ENCODE measurements around the gene USP5.
A peak's percentile ranks its signal among the peaks of the same experiment; 100 is the strongest.
"Not testable (repeated sequence)": the region's sequence is repeated elsewhere in the genome, so short reads cannot be mapped to it uniquely, and the experiment has no call there.

Gene USP5

DNA sequence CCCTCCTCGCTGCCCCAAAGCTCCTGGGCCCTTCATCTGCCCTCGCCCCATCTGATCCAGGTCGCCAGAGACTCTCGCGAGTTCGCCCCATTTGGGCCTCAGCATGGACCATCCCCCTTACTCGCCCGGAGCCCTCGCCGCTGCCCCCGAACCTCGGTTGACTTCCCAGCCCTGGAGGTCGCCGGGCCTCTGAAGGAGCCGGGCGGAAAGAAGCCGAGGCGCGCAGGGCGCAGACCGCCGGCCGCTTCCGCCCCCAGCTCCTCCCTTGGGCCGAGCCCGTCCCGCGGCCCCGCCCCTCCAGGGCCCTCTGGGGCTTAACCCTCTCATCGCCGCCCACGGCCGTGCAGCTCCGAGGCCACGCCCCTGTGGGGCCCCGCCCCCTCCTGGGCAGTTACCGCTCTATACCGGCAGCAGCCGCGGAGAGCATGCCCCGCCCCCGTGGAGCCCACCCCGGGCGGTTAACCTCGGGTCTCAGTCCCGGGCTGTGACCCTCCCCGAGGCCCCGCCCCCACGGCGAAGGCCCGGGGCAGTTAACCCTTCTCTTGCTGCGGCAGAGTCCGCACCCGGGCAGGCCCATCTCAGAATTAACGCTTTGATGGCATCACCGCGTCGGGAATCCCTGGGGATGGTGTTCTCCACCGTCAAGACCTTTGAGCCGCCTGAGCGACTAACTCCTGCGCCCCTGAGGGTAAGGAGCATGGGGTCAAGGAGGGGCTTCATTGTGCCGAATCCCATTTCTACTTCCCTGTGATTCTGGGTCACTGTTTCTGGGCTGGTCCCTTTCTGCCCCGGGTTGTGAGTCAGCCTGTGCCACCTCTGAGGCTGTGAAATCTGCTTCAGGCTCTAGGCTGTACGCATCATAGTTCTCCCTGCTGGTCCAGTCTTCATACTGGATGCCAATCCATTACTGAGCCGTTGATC is 21.4 kb downstream of the USP5 start, which contains the start of gene SPSB2:
TSS of gene SPSB2 (minus strand) at position 210 of the 921 bp plus-strand sequence. CDS start 402 bp downstream, outside the sequence.
- H3K4me3 ChIP-seq (ENCODE audit: low read depth, low read length), result peak within 1 kb of the TSS; percentile 84

DNA sequence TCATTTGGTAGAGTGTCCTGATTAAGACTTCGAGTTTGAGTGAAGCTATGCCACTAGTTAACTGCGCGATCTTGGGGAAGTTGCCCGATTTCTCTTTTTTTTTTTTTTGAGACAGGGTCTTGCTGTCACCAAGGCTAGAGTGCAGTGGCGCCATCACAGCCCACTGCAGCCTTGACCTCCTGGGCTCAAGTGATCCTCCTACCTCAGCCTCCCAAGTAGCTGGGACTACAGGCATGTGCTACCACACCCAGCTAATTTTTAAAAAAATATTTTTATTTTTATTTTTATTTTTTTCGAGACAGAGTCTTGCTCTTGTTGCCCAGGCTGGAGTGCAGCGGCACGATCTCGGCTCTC is 22.0 kb downstream of the USP5 start:
- not testable (repeated sequence) for H3K36me3 ChIP-seq (ENCODE audit: control insufficient read depth, insufficient read depth, low read length); H3K27me3 ChIP-seq (ENCODE audit: control insufficient read depth, insufficient read depth, low read length); H3K9me3 ChIP-seq (ENCODE audit: control insufficient read depth, low read length); H3K9ac ChIP-seq; H3K79me2 ChIP-seq
- peak overlapping the region; percentile 86 for H2AFZ ChIP-seq
- peaks cover 16% of the 10 kb centered on the region for H3K4me1 ChIP-seq
- H3K4me2 ChIP-seq (ENCODE audit: low read length), result peak overlapping the region; percentile 100
- H3K4me3 ChIP-seq (ENCODE audit: low read depth, low read length), result peak overlapping the region; percentile 84
- peak overlapping the region; percentile 79 for H3K27ac ChIP-seq

More for the DNA sequence above, 21.4 kb downstream of the USP5 start, which contains the start of gene SPSB2:
- Histone ChIP-seq H3K79me2 (no peaks in the 10 kb centered on the region), H3K4me1 (peaks cover 23% of the 10 kb centered on the region), H2AFZ (peak within 1 kb of the TSS; percentile 86), H3K9me3 (ENCODE audit: control insufficient read depth, low read length) (no peaks in the 10 kb centered on the region), H3K4me2 (ENCODE audit: low read length) (peak within 1 kb of the TSS; percentile 100), H3K27me3 (ENCODE audit: control insufficient read depth, insufficient read depth, low read length) (no peaks in the 10 kb centered on the region), H3K9ac (peak within 1 kb of the TSS; percentile 81), H3K36me3 (ENCODE audit: control insufficient read depth, insufficient read depth, low read length) (no peaks in the 10 kb centered on the region), H3K27ac (peak within 1 kb of the TSS; percentile 79)
- TF ChIP-seq, protein P1, sequence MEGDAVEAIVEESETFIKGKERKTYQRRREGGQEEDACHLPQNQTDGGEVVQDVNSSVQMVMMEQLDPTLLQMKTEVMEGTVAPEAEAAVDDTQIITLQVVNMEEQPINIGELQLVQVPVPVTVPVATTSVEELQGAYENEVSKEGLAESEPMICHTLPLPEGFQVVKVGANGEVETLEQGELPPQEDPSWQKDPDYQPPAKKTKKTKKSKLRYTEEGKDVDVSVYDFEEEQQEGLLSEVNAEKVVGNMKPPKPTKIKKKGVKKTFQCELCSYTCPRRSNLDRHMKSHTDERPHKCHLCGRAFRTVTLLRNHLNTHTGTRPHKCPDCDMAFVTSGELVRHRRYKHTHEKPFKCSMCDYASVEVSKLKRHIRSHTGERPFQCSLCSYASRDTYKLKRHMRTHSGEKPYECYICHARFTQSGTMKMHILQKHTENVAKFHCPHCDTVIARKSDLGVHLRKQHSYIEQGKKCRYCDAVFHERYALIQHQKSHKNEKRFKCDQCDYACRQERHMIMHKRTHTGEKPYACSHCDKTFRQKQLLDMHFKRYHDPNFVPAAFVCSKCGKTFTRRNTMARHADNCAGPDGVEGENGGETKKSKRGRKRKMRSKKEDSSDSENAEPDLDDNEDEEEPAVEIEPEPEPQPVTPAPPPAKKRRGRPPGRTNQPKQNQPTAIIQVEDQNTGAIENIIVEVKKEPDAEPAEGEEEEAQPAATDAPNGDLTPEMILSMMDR (IDR thresholded peaks at IDR 0.05), result no peak

DNA sequence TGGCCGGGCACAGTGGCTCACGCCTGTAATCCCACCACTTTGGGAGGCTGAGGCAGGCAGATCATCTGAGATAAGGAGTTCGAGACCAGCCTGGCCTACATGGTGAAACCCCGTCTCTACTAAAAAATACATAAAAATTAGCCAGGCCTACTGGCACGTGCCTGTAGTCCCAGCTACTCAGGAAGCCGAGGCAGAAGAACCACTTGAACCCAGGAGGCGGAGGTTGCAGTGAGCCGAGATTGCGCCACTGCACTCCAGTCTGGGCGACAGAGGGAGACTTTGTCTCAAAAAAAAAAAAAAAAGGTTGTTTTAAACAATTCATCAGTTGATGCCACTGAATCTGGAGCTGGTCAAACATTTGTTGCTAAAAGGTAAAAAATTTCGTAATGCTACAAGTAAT is 27.9 kb downstream of the USP5 start:
- H3K27ac ChIP-seq; H3K4me1 ChIP-seq; H3K4me3 ChIP-seq (ENCODE audit: low read depth, low read length); H3K27me3 ChIP-seq (ENCODE audit: control insufficient read depth, insufficient read depth, low read length); H3K79me2 ChIP-seq; H3K9ac ChIP-seq; H3K36me3 ChIP-seq (ENCODE audit: control insufficient read depth, insufficient read depth, low read length); H3K4me2 ChIP-seq (ENCODE audit: low read length); H2AFZ ChIP-seq; H3K9me3 ChIP-seq (ENCODE audit: control insufficient read depth, low read length): not testable (repeated sequence)

DNA sequence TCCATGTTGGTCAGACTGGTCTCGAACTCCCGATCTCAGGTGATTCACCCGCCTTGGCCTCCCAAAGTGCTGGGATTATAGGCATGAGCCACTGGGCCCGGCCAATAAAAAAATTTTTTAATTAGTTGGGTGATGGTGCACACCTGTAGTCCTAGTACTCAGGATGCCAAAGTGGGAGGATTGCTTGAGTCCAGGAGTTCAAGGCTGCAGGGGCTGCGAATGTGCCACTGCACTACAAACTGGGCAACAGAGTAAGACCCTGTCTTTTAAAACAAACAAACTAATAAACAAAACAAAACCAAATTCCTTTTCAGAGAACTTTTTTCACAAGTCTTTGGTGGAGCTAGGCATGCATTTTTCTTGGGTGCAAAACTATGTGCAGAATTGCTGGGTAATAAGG is 31.3 kb downstream of the USP5 start:
- no peaks in the 10 kb centered on the region for H3K4me1 ChIP-seq
- no peak overlapping the region for H3K27ac ChIP-seq

DNA sequence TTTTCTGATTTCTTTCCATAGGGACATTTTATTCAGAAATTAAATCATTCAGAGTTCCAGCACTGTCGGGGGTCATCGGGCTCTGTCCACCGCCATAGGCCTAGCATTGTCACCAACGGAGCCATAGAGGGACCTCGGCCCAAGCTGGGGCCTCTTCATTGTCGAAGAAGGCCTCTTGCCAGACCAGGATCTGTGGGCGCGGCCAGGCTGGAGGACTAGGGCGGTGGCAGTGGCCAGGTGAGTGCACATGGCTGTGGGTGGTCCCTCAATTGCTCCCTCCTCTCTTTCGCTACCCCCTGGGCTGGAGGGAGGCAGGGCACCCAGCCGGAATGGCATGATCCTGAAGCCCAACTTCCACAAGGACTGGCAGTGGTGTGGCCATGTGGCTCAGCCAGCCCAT is 31.7 kb downstream of the USP5 start:
- Histone ChIP-seq H3K4me2 (ENCODE audit: low read length) (no peak overlapping the region), H3K9ac (no peak overlapping the region), H3K9me3 (ENCODE audit: control insufficient read depth, low read length) (no peaks in the 10 kb centered on the region), H3K79me2 (no peaks in the 10 kb centered on the region), H3K27ac (no peak overlapping the region), H3K4me1 (no peaks in the 10 kb centered on the region), H3K4me3 (ENCODE audit: low read depth, low read length) (no peak overlapping the region), H3K27me3 (ENCODE audit: control insufficient read depth, insufficient read depth, low read length) (no peaks in the 10 kb centered on the region), H2AFZ (no peak overlapping the region), H3K36me3 (ENCODE audit: control insufficient read depth, insufficient read depth, low read length) (no peaks in the 10 kb centered on the region)
- TF ChIP-seq, protein P1 (IDR thresholded peaks at IDR 0.05), result no peak

More for the DNA sequence above, 31.3 kb downstream of the USP5 start:
- H3K4me3 ChIP-seq (ENCODE audit: low read depth, low read length), result no peak overlapping the region
- no peaks in the 10 kb centered on the region for H3K36me3 ChIP-seq (ENCODE audit: control insufficient read depth, insufficient read depth, low read length)
- no peak overlapping the region for H3K4me2 ChIP-seq (ENCODE audit: low read length)
- no peak overlapping the region for H3K9ac ChIP-seq
- H3K27me3 ChIP-seq (ENCODE audit: control insufficient read depth, insufficient read depth, low read length), result no peaks in the 10 kb centered on the region
- TF ChIP-seq, protein P1 (IDR thresholded peaks at IDR 0.05), result no peak
- no peak overlapping the region for H2AFZ ChIP-seq
- H3K79me2 ChIP-seq, result no peaks in the 10 kb centered on the region
- no peaks in the 10 kb centered on the region for H3K9me3 ChIP-seq (ENCODE audit: control insufficient read depth, low read length)

All from parathyroid adenoma (tissue), 2 donors.